Effector memory CD4-positive, alpha-beta T cell (primary cell): ENCODE data around the gene ARPC1B.

Experiments used
- DNase-seq, 3 donors: peaks; one replicate each; pipeline ENCODE4 v3.0.0-alpha.2; 2020
- H3K27ac ChIP-seq: 2 replicates; pipeline ENCODE4 v1.7.0; 2013; ENCODE audit warnings: mild to moderate bottlenecking, low read length, moderate library complexity; ENCODE audit not compliant: insufficient read depth, poor library complexity, severe bottlenecking
- H3K27me3 ChIP-seq: replicated peaks from 2 replicates; pipeline ENCODE4 v1.7.0; 2013; ENCODE audit warnings: mild to moderate bottlenecking, low read length; ENCODE audit not compliant: insufficient read depth, control insufficient read depth, poor library complexity, severe bottlenecking
- H3K36me3 ChIP-seq: 2 replicates; pipeline ENCODE4 v1.7.0; 2013; ENCODE audit warnings: mild to moderate bottlenecking, low read length, moderate library complexity; ENCODE audit not compliant: control insufficient read depth, insufficient read depth
- H3K4me1 ChIP-seq: 2 replicates; pipeline ENCODE4 v1.7.0; 2013; ENCODE audit warnings: low read length, mild to moderate bottlenecking; ENCODE audit not compliant: control insufficient read depth, insufficient read depth, poor library complexity, severe bottlenecking
- H3K4me3 ChIP-seq: 2 replicates; pipeline ENCODE4 v1.7.0; 2013; ENCODE audit warnings: low read length, low read depth, mild to moderate bottlenecking; ENCODE audit not compliant: insufficient read depth, poor library complexity, severe bottlenecking
- H3K9me3 ChIP-seq: 2 replicates; pipeline ENCODE4 v1.7.0; 2013; ENCODE audit warnings: mild to moderate bottlenecking, low read length, moderate library complexity; ENCODE audit not compliant: control insufficient read depth

ARPC1B gene

DNA sequence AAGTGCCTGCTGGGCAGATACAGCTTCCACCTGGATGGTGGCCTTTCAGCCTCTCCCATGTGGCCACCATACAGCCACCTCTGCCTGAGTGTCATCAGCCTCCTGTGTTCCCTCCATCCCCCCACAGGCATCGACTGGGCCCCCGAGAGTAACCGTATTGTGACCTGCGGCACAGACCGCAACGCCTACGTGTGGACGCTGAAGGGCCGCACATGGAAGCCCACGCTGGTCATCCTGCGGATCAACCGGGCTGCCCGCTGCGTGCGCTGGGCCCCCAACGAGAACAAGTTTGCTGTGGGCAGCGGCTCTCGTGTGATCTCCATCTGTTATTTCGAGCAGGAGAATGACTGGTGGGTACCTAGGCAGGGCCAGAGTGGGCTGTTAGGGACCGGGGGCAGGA is 13.4 kb downstream of the ARPC1B start:
- no peak for DNase-seq
- Histone ChIP-seq H3K27ac (no peak overlapping the region), H3K4me1 (peaks cover 26% of the 10 kb centered on the region), H3K27me3 (no peaks in the 10 kb centered on the region), H3K36me3 (peaks cover 68% of the 10 kb centered on the region), H3K9me3 (no peaks in the 10 kb centered on the region), H3K4me3 (no peak overlapping the region)

- no peaks in the 10 kb centered on the region for H3K9me3 ChIP-seq
- no peaks in the 10 kb centered on the region for H3K27me3 ChIP-seq
- DNase-seq: no peak
- H3K27ac ChIP-seq: no peak overlapping the region
- peaks cover 70% of the 10 kb centered on the region for H3K36me3 ChIP-seq
- peaks cover 21% of the 10 kb centered on the region for H3K4me1 ChIP-seq
- no peak overlapping the region for H3K4me3 ChIP-seq
These were observed 15.2 kb downstream of the ARPC1B start for GRCh38 chr7:99389772-99390171.

- H3K27ac ChIP-seq: no peak overlapping the region
These were observed 16.5 kb downstream of the ARPC1B start for GRCh38 chr7:99390941-99391602.

DNA sequence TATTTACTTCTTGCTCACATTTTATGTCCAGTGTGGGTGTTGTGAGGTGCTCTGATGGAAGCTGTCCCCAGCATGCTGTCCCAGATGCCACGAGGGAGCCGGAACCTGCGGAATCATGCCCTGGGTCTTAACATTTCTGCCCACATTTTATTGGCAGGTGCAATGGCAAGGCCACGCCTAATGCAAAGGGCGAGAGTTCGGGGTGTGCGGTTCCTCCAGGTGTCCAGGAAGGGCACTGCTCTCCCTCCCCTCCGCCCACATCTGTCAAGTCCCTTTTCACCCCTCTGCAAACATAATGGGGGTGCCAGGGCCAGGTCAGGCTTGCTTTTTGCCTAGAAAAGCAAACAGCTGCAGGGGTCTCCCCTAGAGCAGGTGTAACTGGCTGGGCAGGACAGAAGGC is 17.5 kb downstream of the ARPC1B start:
- Histone ChIP-seq H3K27ac (peak overlapping the region; percentile 74), H3K4me3 (no peak overlapping the region), H3K4me1 (peaks cover 17% of the 10 kb centered on the region)

More at GRCh38 chr7:99390941-99391602, 16.5 kb downstream of the ARPC1B start:
- no peaks in the 10 kb centered on the region for H3K27me3 ChIP-seq
- H3K4me3 ChIP-seq: no peak overlapping the region
- H3K9me3 ChIP-seq: no peaks in the 10 kb centered on the region
- DNase-seq: no peak
- H3K36me3 ChIP-seq: peaks cover 78% of the 10 kb centered on the region
- peaks cover 17% of the 10 kb centered on the region for H3K4me1 ChIP-seq

DNA sequence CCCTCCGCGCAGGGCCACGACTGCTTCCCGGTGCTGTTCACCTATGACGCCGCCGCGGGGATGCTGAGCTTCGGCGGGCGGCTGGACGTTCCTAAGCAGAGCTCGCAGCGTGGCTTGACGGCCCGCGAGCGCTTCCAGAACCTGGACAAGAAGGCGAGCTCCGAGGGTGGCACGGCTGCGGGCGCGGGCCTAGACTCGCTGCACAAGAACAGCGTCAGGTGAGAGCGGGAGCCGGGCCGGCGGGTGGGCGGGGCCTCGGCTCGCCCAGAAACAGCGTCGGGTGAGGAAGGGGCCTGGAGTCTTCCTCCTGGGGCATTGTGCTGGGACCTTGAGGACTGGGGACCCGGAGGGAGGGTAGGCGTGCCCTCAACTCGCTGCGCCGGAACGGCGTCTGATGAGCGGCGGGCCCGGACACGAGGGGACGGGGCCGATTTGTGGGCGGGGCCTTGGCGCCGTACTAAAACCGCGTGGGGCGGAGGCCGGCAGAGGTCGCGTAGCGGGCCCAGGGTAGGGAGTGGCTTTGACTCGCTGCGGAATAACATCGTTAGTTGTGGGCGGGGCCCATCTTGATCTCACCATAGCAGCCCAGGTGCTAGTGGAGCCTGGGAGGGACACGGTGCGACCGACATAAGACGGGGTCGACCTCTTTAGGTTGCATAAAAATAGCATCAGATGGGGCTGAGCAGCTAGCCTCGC is 18.3 kb downstream of the ARPC1B start:
- H3K4me1 ChIP-seq: peaks cover 17% of the 10 kb centered on the region
- H3K4me3 ChIP-seq: peak overlapping the region; percentile 45
- no peaks in the 10 kb centered on the region for H3K9me3 ChIP-seq
- H3K27ac ChIP-seq: peak overlapping the region; percentile 74
- no peaks in the 10 kb centered on the region for H3K27me3 ChIP-seq
- H3K36me3 ChIP-seq: peaks cover 74% of the 10 kb centered on the region
- peak; percentile 70 to 84 (median 81) for DNase-seq

More for the DNA sequence above, 17.5 kb downstream of the ARPC1B start:
- DNase-seq: no peak
- H3K36me3 ChIP-seq: peaks cover 75% of the 10 kb centered on the region
- no peaks in the 10 kb centered on the region for H3K27me3 ChIP-seq
- H3K9me3 ChIP-seq: no peaks in the 10 kb centered on the region

- Histone ChIP-seq H3K4me1 (peaks cover 17% of the 10 kb centered on the region), H3K27ac (peak overlapping the region; percentile 74), H3K4me3 (peak overlapping the region; percentile 45), H3K9me3 (no peaks in the 10 kb centered on the region), H3K27me3 (no peaks in the 10 kb centered on the region), H3K36me3 (peaks cover 69% of the 10 kb centered on the region)
- no peak for DNase-seq
These were observed 19.0 kb downstream of the ARPC1B start for GRCh38 chr7:99393355-99394187.

GRCh38 chr7:99394188-99394502 is 19.6 kb downstream of the ARPC1B start:
- H3K4me1 ChIP-seq: peaks cover 17% of the 10 kb centered on the region
- H3K9me3 ChIP-seq: no peaks in the 10 kb centered on the region
- H3K27ac ChIP-seq: peak overlapping the region; percentile 74
- no peak for DNase-seq
- no peaks in the 10 kb centered on the region for H3K27me3 ChIP-seq
- peaks cover 67% of the 10 kb centered on the region for H3K36me3 ChIP-seq
- no peak overlapping the region for H3K4me3 ChIP-seq

- Histone ChIP-seq H3K27me3 (no peaks in the 10 kb centered on the region), H3K9me3 (no peaks in the 10 kb centered on the region), H3K27ac (no peak overlapping the region), H3K4me3 (no peak overlapping the region), H3K4me1 (peaks cover 17% of the 10 kb centered on the region), H3K36me3 (peaks cover 58% of the 10 kb centered on the region)
- no peak for DNase-seq
These were observed 21.2 kb downstream of the ARPC1B start for GRCh38 chr7:99395616-99396327.

- no peaks in the 10 kb centered on the region for H3K27me3 ChIP-seq
- H3K9me3 ChIP-seq: no peaks in the 10 kb centered on the region
- H3K36me3 ChIP-seq: peaks cover 56% of the 10 kb centered on the region
- peaks cover 17% of the 10 kb centered on the region for H3K4me1 ChIP-seq
- no peak overlapping the region for H3K27ac ChIP-seq
- H3K4me3 ChIP-seq: no peak overlapping the region
- DNase-seq: no peak
These were observed 22.1 kb downstream of the ARPC1B start for GRCh38 chr7:99396418-99397296.
